Heart left ventricle (tissue), 13 donors: ENCODE data around the gene TRIP4.

Experiments
- POLR2A ChIP-seq, 2 donors: fragments of 450-650 bp; IDR thresholded peaks; one replicate each; pipeline ENCODE4 v1.6.1; 2017; ENCODE audit warnings: antibody characterized with exemption in 2 of 2, mild to moderate bottlenecking in 2 of 2, moderate library complexity in 2 of 2
- TF ChIP-seq, protein P1 (sequence below), 12 donors: fragments of 200-600 bp; sonication (generic) in 4 of 12; IDR thresholded peaks; one replicate each; pipeline versions ENCODE4 v1.5.0 to v1.8.0; 2018 to 2022; ENCODE audit warnings: antibody characterized with exemption in 12 of 12, mild to moderate bottlenecking in 5 of 12
- donor health status: ischemic (EF 13 %, LVEDD 7.1; RV severe dilation, severe dysfunction).
- donor health status: DM: no; HTN: yes; CAD: no.
- donor health status: DM: no; HTN: no; CAD: no.
- donor health status: ischemic (EF 25% LVEDD 6.9; RV normal size, moderate dysfunction).
- donor health status: ischemic (EF 25% LVEDD 5.7; RV mildly dilated, moderate dysfunction).
- donor health status: ischemic (EF 35%, LVEDD 5.7; RV mildly dilated, moderate dysfunction).
- donor health status: nonischemic (EF 11% LVEDD 7.7; RV severe dilation, severe dysfunction).
- donor health status: DM: yes; HTN: yes; CAD: no.
- donor health status: PGD.
- donor health status: ischemic (EF 29% LVEDD 5.4; RV normal size, mild dysfunction).
- donor health status: nonischemic (EF 23%, LVEDD 6.1; RV moderate dilation, normal function).

DNA sequence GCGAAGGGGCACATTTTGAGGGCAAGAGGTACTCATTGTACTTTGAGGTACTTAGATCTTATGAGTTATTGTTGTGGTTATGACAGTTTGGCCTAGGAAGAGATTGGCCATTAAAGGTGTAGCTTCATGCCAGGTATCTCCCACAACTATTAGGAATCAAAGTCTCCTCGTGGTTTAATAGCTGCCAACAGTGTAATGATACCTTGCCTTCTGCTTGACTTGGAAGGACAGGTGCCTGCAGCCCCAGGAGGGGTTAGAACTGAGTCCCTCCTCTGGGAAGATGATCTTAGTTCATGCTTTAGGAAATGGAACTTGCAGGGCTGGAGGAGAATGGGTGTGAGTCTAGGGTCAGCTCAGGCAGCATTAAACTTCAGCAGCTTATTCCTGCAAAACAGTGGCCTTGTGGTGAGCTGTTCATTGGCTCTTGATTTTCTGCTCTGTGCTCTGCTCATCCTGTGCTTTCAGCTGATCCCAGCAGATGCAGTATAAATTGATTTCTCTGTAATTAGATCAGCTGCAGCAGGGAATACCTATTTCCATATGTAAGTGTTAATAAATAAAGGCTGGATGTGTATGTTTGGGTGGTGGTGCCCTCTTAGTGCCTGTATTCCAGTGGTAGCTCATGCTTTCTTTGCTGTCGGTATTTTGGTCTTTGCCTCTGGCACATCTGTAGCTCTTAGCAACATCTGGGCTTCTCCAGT lies 113.2 kb downstream of the TRIP4 start:
- no peak for TF ChIP-seq POLR2A (IDR thresholded peaks at IDR 0.05)
- TF ChIP-seq, protein P1, sequence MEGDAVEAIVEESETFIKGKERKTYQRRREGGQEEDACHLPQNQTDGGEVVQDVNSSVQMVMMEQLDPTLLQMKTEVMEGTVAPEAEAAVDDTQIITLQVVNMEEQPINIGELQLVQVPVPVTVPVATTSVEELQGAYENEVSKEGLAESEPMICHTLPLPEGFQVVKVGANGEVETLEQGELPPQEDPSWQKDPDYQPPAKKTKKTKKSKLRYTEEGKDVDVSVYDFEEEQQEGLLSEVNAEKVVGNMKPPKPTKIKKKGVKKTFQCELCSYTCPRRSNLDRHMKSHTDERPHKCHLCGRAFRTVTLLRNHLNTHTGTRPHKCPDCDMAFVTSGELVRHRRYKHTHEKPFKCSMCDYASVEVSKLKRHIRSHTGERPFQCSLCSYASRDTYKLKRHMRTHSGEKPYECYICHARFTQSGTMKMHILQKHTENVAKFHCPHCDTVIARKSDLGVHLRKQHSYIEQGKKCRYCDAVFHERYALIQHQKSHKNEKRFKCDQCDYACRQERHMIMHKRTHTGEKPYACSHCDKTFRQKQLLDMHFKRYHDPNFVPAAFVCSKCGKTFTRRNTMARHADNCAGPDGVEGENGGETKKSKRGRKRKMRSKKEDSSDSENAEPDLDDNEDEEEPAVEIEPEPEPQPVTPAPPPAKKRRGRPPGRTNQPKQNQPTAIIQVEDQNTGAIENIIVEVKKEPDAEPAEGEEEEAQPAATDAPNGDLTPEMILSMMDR (IDR thresholded peaks at IDR 0.05) = no peak
